Measurements from ENCODE around the gene ZFP1.
A peak's percentile ranks its signal among the peaks of the same experiment; 100 is the strongest.

Gene ZFP1

DNA sequence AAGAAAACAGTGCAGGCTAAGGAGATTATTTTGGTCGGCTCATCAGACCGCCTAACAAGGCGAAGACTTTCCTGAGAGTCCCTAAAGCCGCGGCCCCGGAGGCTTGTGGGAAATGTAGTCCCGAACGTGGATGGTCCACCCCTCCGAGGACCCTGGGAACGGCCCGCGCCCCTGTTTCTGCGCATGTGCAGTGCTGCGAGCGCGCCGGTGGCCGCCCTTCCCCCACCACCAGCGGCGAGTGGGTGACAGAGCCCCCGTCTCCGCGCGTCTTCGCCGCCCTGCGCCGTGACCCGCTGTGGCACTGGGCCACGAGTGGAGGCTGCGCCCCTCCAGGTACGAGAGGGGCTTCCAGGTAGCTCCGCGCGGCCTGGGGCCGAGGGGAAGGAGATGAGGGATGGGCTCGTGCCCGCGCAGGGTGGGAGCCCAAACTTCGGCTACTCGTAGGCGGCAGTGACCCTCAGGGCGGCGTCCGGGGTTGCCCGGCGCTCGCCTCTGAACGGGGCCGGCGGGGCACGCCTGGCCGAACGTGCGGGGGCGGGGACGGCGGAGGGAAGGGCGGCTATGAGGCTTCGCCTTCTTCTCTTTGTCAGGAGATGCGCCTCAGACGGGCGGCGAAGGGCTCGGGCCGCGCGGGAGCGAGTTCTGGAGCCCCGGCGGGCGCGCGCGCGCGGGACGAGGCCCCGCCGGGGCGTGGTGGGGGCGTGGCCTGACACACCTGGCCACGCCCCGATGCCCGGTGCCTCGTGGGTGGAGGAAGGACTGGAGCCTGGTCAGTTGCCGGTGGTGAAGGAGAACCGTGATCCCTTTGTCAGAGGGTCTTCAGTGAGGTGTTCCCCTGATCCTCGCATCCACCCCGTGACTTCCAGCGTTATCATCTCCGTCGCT, at the start of gene ZFP1:
ZFP1 (plus strand) TSS at position 214 of the 885 bp plus-strand sequence. CDS start 4,428 bp downstream, outside the sequence.
- TF ChIP-seq POLR2AphosphoS5 (IDR thresholded peaks at IDR 0.05; ENCODE audit: borderline replicate concordance, low read depth, low read length) (peak; percentile 80), EZH2 (IDR thresholded peaks at IDR 0.05) (no peak), FOXP2 (optimal IDR thresholded peaks at IDR 0.05; ENCODE audit: control extremely low read depth, extremely low read length, insufficient read depth) (no peak)
- peak; percentile 50 for DNase-seq (ENCODE audit: low read depth, low spot score)
- Histone ChIP-seq H3K27ac (peak within 1 kb of the TSS; percentile 42; the same call in 1 of the 2 replicates), H3K9ac (ENCODE audit: insufficient read length) (peak within 1 kb of the TSS; percentile 73), H3K9me3 (ENCODE audit: low read depth, low read length) (peaks cover 2% of the 10 kb centered on the region; the same call in 1 of the 2 replicates), H3K4me3 (peak within 1 kb of the TSS; percentile 88), H3K36me3 (ENCODE audit: insufficient read depth, low read length) (peaks cover 19% of the 10 kb centered on the region; the same call in 1 of the 2 replicates)

DNA sequence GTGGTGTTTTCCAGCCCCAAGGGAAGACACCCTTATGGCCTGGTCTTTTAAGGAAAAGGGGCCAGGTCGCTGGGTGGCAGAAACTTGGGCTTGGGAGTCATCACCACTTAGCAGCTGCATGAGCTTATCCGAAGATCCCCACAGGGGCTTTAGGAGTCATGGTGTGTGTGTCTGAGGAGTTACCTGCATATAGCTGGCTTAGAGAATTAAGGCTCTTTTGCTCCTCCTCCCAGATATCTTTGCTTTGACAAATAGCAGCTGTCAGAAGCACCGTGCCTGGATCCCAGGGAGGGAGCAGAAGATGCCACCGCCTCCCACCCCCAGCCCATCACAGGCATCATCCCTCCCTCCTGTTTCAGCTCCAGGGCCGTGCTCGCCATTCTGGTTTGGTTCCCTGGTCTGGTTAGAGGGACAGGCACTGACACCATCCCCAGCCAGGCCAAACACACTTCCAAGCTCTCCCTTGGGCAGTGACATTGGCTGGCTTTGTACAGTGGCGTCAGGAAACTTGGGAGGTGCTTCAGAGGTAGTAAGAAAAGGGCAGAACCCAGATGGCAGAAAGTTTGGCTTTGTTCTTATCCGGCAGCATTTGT, 49.2 kb upstream of the ZFP1 start:
- H3K36me3 ChIP-seq (ENCODE audit: insufficient read depth, low read length), result no peaks in the 10 kb centered on the region
- H3K9me3 ChIP-seq (ENCODE audit: low read depth, low read length), result no peaks in the 10 kb centered on the region
- DNase-seq (ENCODE audit: low read depth, low spot score), result no peak
- no peak overlapping the region for H3K9ac ChIP-seq (ENCODE audit: insufficient read length)
- H3K27ac ChIP-seq, result no peak overlapping the region
- TF ChIP-seq FOXP2 (optimal IDR thresholded peaks at IDR 0.05; ENCODE audit: control extremely low read depth, extremely low read length, insufficient read depth) (no peak), POLR2AphosphoS5 (IDR thresholded peaks at IDR 0.05; ENCODE audit: borderline replicate concordance, low read depth, low read length) (no peak), EZH2 (IDR thresholded peaks at IDR 0.05) (no peak)
- H3K4me3 ChIP-seq, result no peak overlapping the region

DNA sequence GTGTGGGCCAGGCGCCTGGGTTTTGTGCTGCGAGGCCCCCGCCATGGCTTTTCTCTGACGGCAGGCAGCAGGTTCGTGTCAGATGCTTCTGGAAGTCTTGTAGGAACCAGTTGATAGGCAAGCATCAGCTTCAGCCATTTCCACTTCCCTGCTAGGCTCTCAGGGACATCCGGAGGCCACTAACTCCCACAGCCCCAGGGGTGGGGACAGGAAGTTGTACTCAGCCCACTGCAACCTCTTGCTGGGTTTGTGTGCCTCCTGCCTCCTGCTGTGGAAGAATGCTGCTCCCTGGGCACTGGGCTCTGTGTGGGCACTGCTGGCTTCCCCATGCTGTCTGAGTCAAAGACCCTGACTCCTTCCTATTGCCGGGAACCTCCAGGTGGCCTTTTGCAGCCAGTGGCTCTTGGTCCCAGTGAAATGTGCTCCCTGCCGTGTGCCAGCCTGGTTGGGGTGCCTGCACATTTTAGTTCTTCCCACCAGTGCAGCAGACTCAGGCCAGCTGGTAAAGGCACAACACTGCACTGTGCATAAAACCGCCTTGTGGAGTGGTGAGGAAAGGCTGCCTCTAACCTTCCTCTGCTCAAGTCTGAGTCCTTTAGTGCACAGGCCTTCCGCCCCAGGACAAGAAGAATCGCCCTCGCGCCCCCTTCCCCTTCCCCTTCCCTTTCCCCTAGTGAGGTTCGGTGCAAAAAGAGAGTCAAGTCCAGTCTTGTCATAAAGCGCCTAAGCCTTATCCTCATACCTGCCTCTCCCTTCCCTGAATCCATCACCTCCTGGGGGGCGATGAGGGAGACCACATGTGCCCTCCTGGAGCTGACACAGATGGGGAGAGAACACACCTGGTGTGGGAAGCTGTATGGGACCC, 48.4 kb upstream of the ZFP1 start:
- Histone ChIP-seq H3K36me3 (ENCODE audit: insufficient read depth, low read length) (no peaks in the 10 kb centered on the region), H3K27ac (no peak overlapping the region), H3K4me3 (no peak overlapping the region), H3K9ac (ENCODE audit: insufficient read length) (no peak overlapping the region), H3K9me3 (ENCODE audit: low read depth, low read length) (no peaks in the 10 kb centered on the region)
- TF ChIP-seq POLR2AphosphoS5 (IDR thresholded peaks at IDR 0.05; ENCODE audit: borderline replicate concordance, low read depth, low read length) (no peak), EZH2 (IDR thresholded peaks at IDR 0.05) (no peak), FOXP2 (optimal IDR thresholded peaks at IDR 0.05; ENCODE audit: control extremely low read depth, extremely low read length, insufficient read depth) (no peak)
- DNase-seq (ENCODE audit: low read depth, low spot score), result no peak

DNA sequence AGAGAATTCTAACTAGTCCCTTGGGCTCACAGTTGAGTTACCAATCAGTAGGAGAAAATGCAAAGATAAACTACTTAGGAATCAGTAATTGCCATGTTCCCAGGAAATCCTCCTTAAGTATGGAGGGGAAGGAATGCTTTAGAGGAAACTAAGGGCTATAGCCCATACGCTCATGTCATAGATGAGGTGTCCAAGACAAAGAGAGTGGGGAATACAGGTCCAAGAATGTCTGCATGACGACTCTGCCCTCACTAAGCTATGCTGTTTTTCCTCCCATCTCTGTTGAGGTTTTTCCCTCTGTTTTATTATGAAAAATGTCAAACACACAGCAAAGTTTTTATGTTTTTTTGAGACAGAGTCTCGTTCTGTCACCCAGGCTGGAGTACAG, 47.7 kb upstream of the ZFP1 start:
- Histone ChIP-seq H3K27ac (no peak overlapping the region), H3K9ac (ENCODE audit: insufficient read length) (no peak overlapping the region)

DNA sequence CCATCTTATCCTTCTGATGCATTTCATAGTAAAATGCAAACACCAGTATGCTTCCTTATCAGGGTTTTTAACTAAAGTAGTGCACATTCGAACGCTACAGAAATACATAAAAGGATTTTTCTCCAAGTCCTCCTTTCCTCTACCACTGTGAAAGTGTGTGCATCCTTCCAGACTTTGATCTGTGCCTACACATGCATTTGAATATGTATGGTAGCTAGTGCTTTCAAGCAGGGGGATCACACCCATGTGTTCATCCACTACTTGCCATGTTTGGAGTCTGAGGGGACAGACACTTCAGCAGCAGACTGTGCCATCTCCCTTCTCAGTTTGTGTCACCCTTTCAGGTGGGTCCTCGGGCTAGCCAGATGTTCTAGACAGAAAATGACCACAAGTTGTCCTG, 46.7 kb upstream of the ZFP1 start:
- no peaks in the 10 kb centered on the region for H3K9me3 ChIP-seq (ENCODE audit: low read depth, low read length)
- no peak overlapping the region for H3K4me3 ChIP-seq
- H3K9ac ChIP-seq (ENCODE audit: insufficient read length), result no peak overlapping the region
- no peak for DNase-seq (ENCODE audit: low read depth, low spot score)
- H3K36me3 ChIP-seq (ENCODE audit: insufficient read depth, low read length), result no peaks in the 10 kb centered on the region
- TF ChIP-seq EZH2 (IDR thresholded peaks at IDR 0.05) (no peak), POLR2AphosphoS5 (IDR thresholded peaks at IDR 0.05; ENCODE audit: borderline replicate concordance, low read depth, low read length) (no peak), FOXP2 (optimal IDR thresholded peaks at IDR 0.05; ENCODE audit: control extremely low read depth, extremely low read length, insufficient read depth) (no peak)
- no peak overlapping the region for H3K27ac ChIP-seq

More for the DNA sequence above, 47.7 kb upstream of the ZFP1 start:
- Histone ChIP-seq H3K36me3 (ENCODE audit: insufficient read depth, low read length) (no peaks in the 10 kb centered on the region), H3K9me3 (ENCODE audit: low read depth, low read length) (no peaks in the 10 kb centered on the region), H3K4me3 (no peak overlapping the region)
- no peak for TF ChIP-seq EZH2 (IDR thresholded peaks at IDR 0.05)
- no peak for TF ChIP-seq FOXP2 (optimal IDR thresholded peaks at IDR 0.05; ENCODE audit: control extremely low read depth, extremely low read length, insufficient read depth)
- TF ChIP-seq POLR2AphosphoS5 (IDR thresholded peaks at IDR 0.05; ENCODE audit: borderline replicate concordance, low read depth, low read length), result no peak
- DNase-seq (ENCODE audit: low read depth, low spot score), result no peak

DNA sequence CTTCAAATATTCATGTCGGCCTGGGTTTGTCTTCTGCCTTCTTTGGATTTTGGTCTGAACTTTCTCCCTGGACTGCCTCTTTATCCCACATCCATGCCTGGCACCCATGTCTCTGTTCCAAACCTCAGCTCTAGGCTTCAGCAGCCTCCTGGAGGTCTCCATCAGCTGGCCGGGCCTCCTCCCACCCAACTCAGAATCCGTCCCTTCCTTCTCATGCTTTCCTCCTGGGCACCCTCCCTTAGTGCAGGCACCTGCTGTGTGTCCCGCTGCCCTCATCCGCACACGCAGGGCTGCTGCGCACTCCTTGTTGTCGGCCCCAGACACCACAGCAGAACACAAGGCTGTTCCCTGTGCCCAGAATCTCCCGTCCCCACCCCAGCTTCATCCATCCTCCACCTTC, 45.7 kb upstream of the ZFP1 start:
- no peaks in the 10 kb centered on the region for H3K36me3 ChIP-seq (ENCODE audit: insufficient read depth, low read length)

DNA sequence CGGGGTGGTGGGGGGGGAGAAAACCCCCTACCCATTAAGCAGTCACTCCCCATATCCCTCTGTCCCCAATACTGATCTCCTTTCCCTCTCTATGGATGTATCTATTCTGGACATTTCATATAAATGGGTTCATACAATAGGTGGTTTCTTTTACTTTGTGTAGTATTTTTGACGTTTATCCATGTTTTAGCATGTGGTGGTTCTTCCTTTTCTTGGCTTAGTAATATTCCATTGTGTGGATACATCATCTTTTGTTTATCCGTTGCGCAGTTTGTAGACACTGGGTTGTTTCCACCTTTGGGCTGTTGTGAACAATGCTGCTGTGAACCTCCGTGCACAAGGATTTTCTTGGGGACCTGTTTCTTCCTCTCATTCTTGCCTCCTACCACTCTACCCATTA, 44.3 kb upstream of the ZFP1 start:
- Histone ChIP-seq H3K27ac (no peak overlapping the region), H3K9me3 (ENCODE audit: low read depth, low read length) (no peaks in the 10 kb centered on the region), H3K4me3 (no peak overlapping the region), H3K36me3 (ENCODE audit: insufficient read depth, low read length) (no peaks in the 10 kb centered on the region), H3K9ac (ENCODE audit: insufficient read length) (no peak overlapping the region)
- no peak for DNase-seq (ENCODE audit: low read depth, low spot score)
- TF ChIP-seq FOXP2 (optimal IDR thresholded peaks at IDR 0.05; ENCODE audit: control extremely low read depth, extremely low read length, insufficient read depth) (no peak), EZH2 (IDR thresholded peaks at IDR 0.05) (no peak), POLR2AphosphoS5 (IDR thresholded peaks at IDR 0.05; ENCODE audit: borderline replicate concordance, low read depth, low read length) (no peak)

More for the DNA sequence above, 45.7 kb upstream of the ZFP1 start:
- H3K9ac ChIP-seq (ENCODE audit: insufficient read length), result no peak overlapping the region
- DNase-seq (ENCODE audit: low read depth, low spot score), result no peak
- TF ChIP-seq POLR2AphosphoS5 (IDR thresholded peaks at IDR 0.05; ENCODE audit: borderline replicate concordance, low read depth, low read length) (no peak), EZH2 (IDR thresholded peaks at IDR 0.05) (no peak), FOXP2 (optimal IDR thresholded peaks at IDR 0.05; ENCODE audit: control extremely low read depth, extremely low read length, insufficient read depth) (no peak)
- no peak overlapping the region for H3K4me3 ChIP-seq
- no peaks in the 10 kb centered on the region for H3K9me3 ChIP-seq (ENCODE audit: low read depth, low read length)
- H3K27ac ChIP-seq, result no peak overlapping the region

DNA sequence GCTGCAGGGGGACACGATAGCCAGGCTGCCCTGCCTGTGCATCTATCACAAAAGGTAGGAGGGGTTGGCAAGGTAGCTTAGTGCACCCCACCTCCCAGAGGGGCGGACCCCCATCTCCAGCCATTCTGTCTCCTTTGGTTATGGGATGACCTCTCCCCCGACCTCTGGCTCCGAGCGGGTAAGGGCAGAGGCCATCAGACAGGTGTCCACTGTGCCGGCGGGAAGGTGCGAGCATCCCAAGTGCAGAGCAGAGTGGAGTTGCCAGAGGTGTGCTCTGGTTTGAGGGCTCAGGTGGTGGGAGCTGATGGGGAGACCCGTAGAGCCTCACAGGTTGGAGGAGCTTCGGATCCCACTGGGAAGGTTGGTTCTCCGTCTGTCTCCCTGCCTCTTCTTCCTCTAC, 43.5 kb upstream of the ZFP1 start:
- H3K4me3 ChIP-seq, result no peak overlapping the region
- H3K9ac ChIP-seq (ENCODE audit: insufficient read length), result no peak overlapping the region
- no peaks in the 10 kb centered on the region for H3K36me3 ChIP-seq (ENCODE audit: insufficient read depth, low read length)
- TF ChIP-seq POLR2AphosphoS5 (IDR thresholded peaks at IDR 0.05; ENCODE audit: borderline replicate concordance, low read depth, low read length) (no peak), FOXP2 (optimal IDR thresholded peaks at IDR 0.05; ENCODE audit: control extremely low read depth, extremely low read length, insufficient read depth) (no peak), EZH2 (IDR thresholded peaks at IDR 0.05) (no peak)
- no peaks in the 10 kb centered on the region for H3K9me3 ChIP-seq (ENCODE audit: low read depth, low read length)
- no peak for DNase-seq (ENCODE audit: low read depth, low spot score)
- H3K27ac ChIP-seq, result no peak overlapping the region
